Chondrocyte (in vitro differentiated cells): ENCODE data around the gene MOSMO. TPM values are rescaled to one million over a fixed set of nuclear protein-coding genes. Genes with fewer than 3 reads are reported as not detected.
"Not testable (repeated sequence)": the region's sequence is repeated elsewhere in the genome, so short reads cannot be mapped to it uniquely, and the experiment has no call there.

ENCODE experiments used
- DNase-seq: peaks from one replicate; pipeline ENCODE4 v3.0.0; 2021; ENCODE audit warnings: mixed read lengths, low spot score
- H3K27ac Mint-ChIP-seq: one replicate; pipeline ENCODE4 v1.8.0; 2021; ENCODE audit warnings: mild to moderate bottlenecking, moderate library complexity, mixed read lengths; ENCODE audit not compliant: unreplicated experiment
- H3K27me3 Mint-ChIP-seq: 2 replicates; pipeline ENCODE4 v1.8.0; 2021; ENCODE audit warnings: low read depth, mixed read lengths
- H3K36me3 Mint-ChIP-seq: 2 replicates; pipeline ENCODE4 v1.8.0; 2021; ENCODE audit warnings: low read depth, mixed read lengths
- H3K4me1 Mint-ChIP-seq: 2 replicates; pipeline ENCODE4 v1.8.0; 2021; ENCODE audit warnings: low read depth, mild to moderate bottlenecking, mixed read lengths
- H3K4me3 Mint-ChIP-seq: one replicate; pipeline ENCODE4 v1.8.0; 2021; ENCODE audit warnings: mild to moderate bottlenecking, moderate library complexity, mixed read lengths; ENCODE audit not compliant: unreplicated experiment
- H3K9me3 Mint-ChIP-seq: 2 replicates; pipeline ENCODE4 v1.8.0; 2021; ENCODE audit warnings: low read depth, mixed read lengths
- CTCF ChIP-seq: fragments of 200-600 bp; sonication (generic); IDR thresholded peaks from 2 replicates; pipeline ENCODE4 v1.5.0; 2021; ENCODE audit warnings: antibody characterized with exemption, mild to moderate bottlenecking, moderate library complexity
- total RNA-seq: library from RNA; stranded (reverse); gene quantifications from 3 replicates; pipeline ENCODE4 v1.2.1, GENCODE V29; 2021

Gene MOSMO
- total RNA-seq, 1 donor from 2014 or later, result 9.7 TPM

- Mint-ChIP-seq H3K4me1 (peaks cover 7% of the 10 kb centered on the region), H3K36me3 (no peaks in the 10 kb centered on the region), H3K27ac (no peak overlapping the region), H3K27me3 (no peaks in the 10 kb centered on the region), H3K4me3 (no peak overlapping the region), H3K9me3 (no peaks in the 10 kb centered on the region)
- TF ChIP-seq CTCF, result no peak
- no peak for DNase-seq
These were observed 6.5 kb downstream of the MOSMO start for GRCh38 chr16:22014271-22014873.

- no peak for DNase-seq
- no peak for TF ChIP-seq CTCF
- H3K27me3 Mint-ChIP-seq, result no peaks in the 10 kb centered on the region
- no peaks in the 10 kb centered on the region for H3K36me3 Mint-ChIP-seq
- no peak overlapping the region for H3K27ac Mint-ChIP-seq
- no peaks in the 10 kb centered on the region for H3K9me3 Mint-ChIP-seq
- H3K4me1 Mint-ChIP-seq, result no peaks in the 10 kb centered on the region
- H3K4me3 Mint-ChIP-seq, result no peak overlapping the region
These were observed 9.0 kb downstream of the MOSMO start for GRCh38 chr16:22016927-22017326.

- H3K27me3 Mint-ChIP-seq, result no peaks in the 10 kb centered on the region
- no peaks in the 10 kb centered on the region for H3K36me3 Mint-ChIP-seq
- DNase-seq, result no peak
- no peaks in the 10 kb centered on the region for H3K4me1 Mint-ChIP-seq
- no peak overlapping the region for H3K27ac Mint-ChIP-seq
- H3K4me3 Mint-ChIP-seq, result no peak overlapping the region
- H3K9me3 Mint-ChIP-seq, result no peaks in the 10 kb centered on the region
- no peak for TF ChIP-seq CTCF
These were observed 10.6 kb downstream of the MOSMO start for GRCh38 chr16:22018559-22018958.

GRCh38 chr16:22022151-22022550 lies 14.2 kb downstream of the MOSMO start:
- peaks cover 9% of the 10 kb centered on the region for H3K4me1 Mint-ChIP-seq
- no peak overlapping the region for H3K4me3 Mint-ChIP-seq
- DNase-seq, result no peak
- H3K27ac Mint-ChIP-seq, result no peak overlapping the region
- no peaks in the 10 kb centered on the region for H3K9me3 Mint-ChIP-seq
- no peak for TF ChIP-seq CTCF
- no peaks in the 10 kb centered on the region for H3K36me3 Mint-ChIP-seq
- H3K27me3 Mint-ChIP-seq, result no peaks in the 10 kb centered on the region

DNA sequence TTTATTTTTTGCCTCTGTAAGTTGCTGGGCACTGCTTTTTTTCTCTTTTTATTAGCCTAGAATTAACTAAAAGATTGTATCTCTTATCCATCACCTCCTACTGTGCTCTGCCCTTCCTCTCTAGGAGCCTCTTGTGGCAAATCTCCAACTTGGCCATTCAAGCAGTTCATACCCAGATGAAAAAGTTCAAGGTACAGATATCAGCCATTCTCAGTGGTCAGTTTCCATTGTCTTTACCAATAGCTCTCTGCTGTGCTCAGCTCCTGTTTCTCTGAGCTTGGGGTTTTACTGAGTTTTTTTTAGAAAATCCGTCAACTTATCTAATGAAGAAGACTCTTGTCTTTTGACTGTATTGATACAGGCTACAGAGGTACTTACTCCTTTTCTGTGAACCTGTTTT lies 15.6 kb downstream of the MOSMO start:
- peaks cover 19% of the 10 kb centered on the region for H3K4me1 Mint-ChIP-seq
- no peaks in the 10 kb centered on the region for H3K27me3 Mint-ChIP-seq
- H3K4me3 Mint-ChIP-seq, result no peak overlapping the region
- H3K27ac Mint-ChIP-seq, result no peak overlapping the region
- H3K9me3 Mint-ChIP-seq, result no peaks in the 10 kb centered on the region
- DNase-seq, result no peak
- no peak for TF ChIP-seq CTCF
- H3K36me3 Mint-ChIP-seq, result no peaks in the 10 kb centered on the region

DNA sequence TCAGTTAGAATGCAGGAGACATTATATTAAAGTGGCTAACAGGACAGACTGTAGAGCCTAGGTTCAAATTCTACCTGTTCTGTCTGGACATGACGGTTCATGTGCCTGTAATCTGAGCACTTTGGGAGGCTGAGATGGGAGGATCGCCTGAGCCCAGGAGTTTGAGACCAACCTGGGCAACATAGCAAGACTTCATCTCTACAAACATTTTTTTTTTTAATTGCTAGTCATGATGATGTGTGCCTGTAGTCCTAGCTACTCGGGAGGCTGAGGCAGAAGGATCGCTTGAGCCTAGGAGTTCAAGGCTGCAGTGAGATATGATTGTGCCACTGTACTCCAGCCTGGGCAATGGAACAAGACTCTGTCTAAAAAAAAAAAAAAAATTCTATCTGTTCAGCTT lies 16.9 kb downstream of the MOSMO start:
- not testable (repeated sequence) for DNase-seq, H3K27ac Mint-ChIP-seq, H3K27me3 Mint-ChIP-seq, H3K9me3 Mint-ChIP-seq, H3K36me3 Mint-ChIP-seq, H3K4me3 Mint-ChIP-seq
- peaks cover 24% of the 10 kb centered on the region for H3K4me1 Mint-ChIP-seq
